ENCODE data around the gene NCMAP. TPM values are rescaled to one million over a fixed set of nuclear protein-coding genes. Genes with fewer than 3 reads are reported as not detected.

NCMAP gene
- total RNA-seq, 1 donor from 2014 or later = 1.3 TPM

DNA sequence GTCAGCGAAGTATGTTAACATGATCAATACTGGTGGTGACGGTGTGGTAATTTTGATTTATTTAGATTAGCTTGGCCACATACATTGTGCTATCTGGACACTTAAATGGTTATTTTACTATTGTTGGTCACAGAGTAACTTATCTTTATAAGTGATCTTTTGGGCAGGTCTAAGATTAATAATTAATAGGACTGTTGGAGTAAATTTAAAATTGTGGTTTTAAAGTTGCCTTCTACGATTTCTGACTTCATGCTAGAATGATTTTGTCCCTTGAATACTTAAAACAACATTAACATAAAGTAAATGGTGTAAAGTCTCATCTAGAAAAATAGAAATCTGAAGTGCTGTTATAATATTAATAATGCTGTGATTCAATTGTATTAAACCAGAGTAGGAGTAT lies 101.9 kb downstream of the NCMAP start:
- Mint-ChIP-seq H3K27ac (peak overlapping the region; percentile 69), H3K9me3 (ENCODE audit: low read depth) (no peaks in the 10 kb centered on the region), H3K4me3 (ENCODE audit: low read depth) (no peak overlapping the region), H3K36me3 (ENCODE audit: insufficient read depth) (peaks cover 41% of the 10 kb centered on the region), H3K4me1 (ENCODE audit: low read depth) (peaks cover 18% of the 10 kb centered on the region), H3K27me3 (no peaks in the 10 kb centered on the region)
- DNase-seq (ENCODE audit: low spot score, unreplicated experiment) = no peak
- TF ChIP-seq, protein P1, sequence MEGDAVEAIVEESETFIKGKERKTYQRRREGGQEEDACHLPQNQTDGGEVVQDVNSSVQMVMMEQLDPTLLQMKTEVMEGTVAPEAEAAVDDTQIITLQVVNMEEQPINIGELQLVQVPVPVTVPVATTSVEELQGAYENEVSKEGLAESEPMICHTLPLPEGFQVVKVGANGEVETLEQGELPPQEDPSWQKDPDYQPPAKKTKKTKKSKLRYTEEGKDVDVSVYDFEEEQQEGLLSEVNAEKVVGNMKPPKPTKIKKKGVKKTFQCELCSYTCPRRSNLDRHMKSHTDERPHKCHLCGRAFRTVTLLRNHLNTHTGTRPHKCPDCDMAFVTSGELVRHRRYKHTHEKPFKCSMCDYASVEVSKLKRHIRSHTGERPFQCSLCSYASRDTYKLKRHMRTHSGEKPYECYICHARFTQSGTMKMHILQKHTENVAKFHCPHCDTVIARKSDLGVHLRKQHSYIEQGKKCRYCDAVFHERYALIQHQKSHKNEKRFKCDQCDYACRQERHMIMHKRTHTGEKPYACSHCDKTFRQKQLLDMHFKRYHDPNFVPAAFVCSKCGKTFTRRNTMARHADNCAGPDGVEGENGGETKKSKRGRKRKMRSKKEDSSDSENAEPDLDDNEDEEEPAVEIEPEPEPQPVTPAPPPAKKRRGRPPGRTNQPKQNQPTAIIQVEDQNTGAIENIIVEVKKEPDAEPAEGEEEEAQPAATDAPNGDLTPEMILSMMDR (IDR thresholded peaks at IDR 0.05; ENCODE audit: unreplicated experiment) = no peak

Other genes with a start within 250 kb of the NCMAP start
- gene GRHL3, start 236.7 kb upstream of the NCMAP start, total RNA-seq = 4.9 and 5.7 TPM in 2 replicates
- gene STPG1, start 142.3 kb upstream of the NCMAP start, total RNA-seq = 16.7 and 19.2 TPM in 2 replicates
- 13.1 and 13.5 TPM in 2 replicates for gene NIPAL3, start 140.3 kb upstream of the NCMAP start, total RNA-seq
- gene RCAN3, start 53.3 kb upstream of the NCMAP start, total RNA-seq = 31.0 and 32.5 TPM in 2 replicates
- 197 and 199 TPM in 2 replicates for gene SRRM1, start 87.2 kb downstream of the NCMAP start, total RNA-seq
- 90.4 TPM in 2 replicates for gene CLIC4, start 189.4 kb downstream of the NCMAP start, total RNA-seq

Data from progenitor cell of endocrine pancreas (in vitro differentiated cells).